Stimulated activated naive CD8-positive, alpha-beta T cell treated with anti-CD3 and anti-CD28 coated beads, Interleukin-15, Interleukin-2, amounts not matched to agents 100 ng/mL and 50 ng/mL, for 24 hours (primary cell): ENCODE measurements around the gene RCBTB1.
A peak's percentile ranks its signal among the peaks of the same experiment; 100 is the strongest.

Experiments
- H3K27ac Mint-ChIP-seq: one replicate; pipeline ENCODE4 v1.8.0; 2021; ENCODE audit warnings: mild to moderate bottlenecking, mixed read lengths
- H3K27me3 Mint-ChIP-seq: one replicate; pipeline ENCODE4 v1.8.0; 2021; ENCODE audit warnings: mixed read lengths
- H3K36me3 Mint-ChIP-seq: one replicate; pipeline ENCODE4 v1.8.0; 2021; ENCODE audit warnings: low read depth, mixed read lengths
- H3K4me1 Mint-ChIP-seq: one replicate; pipeline ENCODE4 v1.8.0; 2021; ENCODE audit warnings: low read depth, mixed read lengths
- H3K4me3 Mint-ChIP-seq: one replicate; pipeline ENCODE4 v1.8.0; 2021; ENCODE audit warnings: mild to moderate bottlenecking, mixed read lengths
- H3K9me3 Mint-ChIP-seq: one replicate; pipeline ENCODE4 v1.8.0; 2021; ENCODE audit warnings: mixed read lengths

RCBTB1 gene

DNA sequence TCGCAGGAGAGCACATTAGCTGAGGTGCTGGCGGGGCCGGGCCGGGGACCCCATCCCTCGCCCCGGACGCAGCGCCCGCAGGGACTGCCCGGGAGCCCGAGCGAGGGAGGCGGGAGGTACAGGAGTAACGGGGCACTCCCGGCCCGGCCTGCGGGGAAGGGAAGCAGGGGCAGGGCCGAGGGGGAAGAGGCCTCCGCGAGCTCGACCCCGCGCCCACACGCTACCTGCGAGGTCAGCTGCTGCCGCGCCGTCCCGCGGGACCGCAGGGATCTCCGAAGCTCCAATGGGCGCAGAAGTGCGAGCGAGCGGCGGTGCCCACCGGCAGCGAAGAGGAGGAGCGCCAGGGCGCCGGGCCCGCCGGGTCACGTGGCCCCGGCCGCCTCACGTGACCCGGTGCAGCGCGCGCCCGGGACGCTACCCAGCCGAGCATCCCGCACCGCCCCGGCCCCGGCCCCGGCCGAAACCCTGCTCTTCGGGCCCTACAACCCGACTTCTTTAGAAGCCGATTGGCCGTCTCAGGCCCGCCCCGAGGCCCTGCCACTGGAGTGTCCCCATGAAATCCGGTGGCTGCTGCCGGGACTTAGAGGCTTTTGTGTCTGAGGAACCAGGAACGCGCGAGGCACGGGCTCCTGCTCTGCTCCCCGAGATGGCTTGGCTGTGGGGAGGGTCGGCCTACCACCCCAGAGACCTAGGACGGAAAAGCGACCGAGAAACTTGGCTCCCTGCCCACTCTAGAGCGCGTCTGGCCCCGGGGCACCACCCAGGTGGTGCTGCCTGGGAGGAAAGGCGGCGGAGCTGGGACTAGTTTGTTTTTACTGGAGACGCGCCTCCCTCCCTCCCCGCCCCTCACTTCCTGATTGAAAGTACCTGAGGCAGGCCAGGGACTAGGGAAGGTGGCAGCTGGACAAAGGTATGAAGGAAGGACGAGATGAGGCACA lies at the start of gene RCBTB1:
RCBTB1 (minus strand) TSS at position 339 of the 938 bp plus-strand sequence. CDS start 18,279 bp downstream, outside the sequence.
- Mint-ChIP-seq H3K36me3 (peaks cover 8% of the 10 kb centered on the region), H3K4me1 (peaks cover 41% of the 10 kb centered on the region), H3K4me3 (peak within 1 kb of the TSS; percentile 93), H3K9me3 (no peaks in the 10 kb centered on the region), H3K27me3 (no peaks in the 10 kb centered on the region), H3K27ac (peak within 1 kb of the TSS; percentile 85)

DNA sequence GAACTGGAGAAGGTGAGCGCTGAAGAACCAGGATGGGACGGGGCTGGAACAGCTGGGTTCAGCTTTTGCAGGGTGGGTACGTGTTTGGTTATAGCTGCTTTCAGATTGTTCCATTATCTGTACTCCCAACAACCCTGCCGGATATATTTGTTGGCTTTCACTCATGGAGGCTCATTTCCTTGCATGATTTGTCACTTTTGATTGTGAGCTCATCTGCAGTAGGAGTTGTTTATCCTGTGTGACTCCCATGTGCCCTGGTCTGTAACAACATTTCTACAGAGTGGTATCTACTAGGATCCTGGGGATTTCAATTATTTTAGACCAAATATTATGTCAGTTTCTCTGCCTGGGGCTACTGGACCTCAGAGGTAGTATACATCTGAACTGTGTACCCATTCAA lies 48.4 kb upstream of the RCBTB1 start:
- Mint-ChIP-seq H3K36me3 (no peaks in the 10 kb centered on the region), H3K4me1 (peaks cover 38% of the 10 kb centered on the region), H3K27ac (no peak overlapping the region), H3K9me3 (no peaks in the 10 kb centered on the region), H3K4me3 (no peak overlapping the region), H3K27me3 (no peaks in the 10 kb centered on the region)

GRCh38 chr13:49632156-49632555 lies 46.8 kb upstream of the RCBTB1 start:
- no peaks in the 10 kb centered on the region for H3K27me3 Mint-ChIP-seq
- H3K4me3 Mint-ChIP-seq = no peak overlapping the region

DNA sequence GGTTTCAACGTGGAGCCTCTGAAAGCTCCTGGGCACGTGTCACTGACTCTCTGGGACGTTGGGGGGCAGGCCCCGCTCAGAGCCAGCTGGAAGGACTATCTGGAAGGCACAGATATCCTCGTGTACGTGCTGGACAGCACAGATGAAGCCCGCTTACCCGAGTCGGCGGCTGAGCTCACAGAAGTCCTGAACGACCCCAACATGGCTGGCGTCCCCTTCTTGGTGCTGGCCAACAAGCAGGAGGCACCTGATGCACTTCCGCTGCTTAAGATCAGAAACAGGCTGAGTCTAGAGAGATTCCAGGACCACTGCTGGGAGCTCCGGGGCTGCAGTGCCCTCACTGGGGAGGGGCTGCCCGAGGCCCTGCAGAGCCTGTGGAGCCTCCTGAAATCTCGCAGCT lies 45.2 kb upstream of the RCBTB1 start:
- Mint-ChIP-seq H3K9me3 (no peaks in the 10 kb centered on the region), H3K27me3 (no peaks in the 10 kb centered on the region), H3K4me1 (peaks cover 36% of the 10 kb centered on the region), H3K27ac (no peak overlapping the region), H3K4me3 (no peak overlapping the region), H3K36me3 (no peaks in the 10 kb centered on the region)

More at GRCh38 chr13:49632156-49632555, 46.8 kb upstream of the RCBTB1 start:
- Mint-ChIP-seq H3K4me1 (peaks cover 49% of the 10 kb centered on the region), H3K9me3 (no peaks in the 10 kb centered on the region), H3K36me3 (no peaks in the 10 kb centered on the region), H3K27ac (no peak overlapping the region)

DNA sequence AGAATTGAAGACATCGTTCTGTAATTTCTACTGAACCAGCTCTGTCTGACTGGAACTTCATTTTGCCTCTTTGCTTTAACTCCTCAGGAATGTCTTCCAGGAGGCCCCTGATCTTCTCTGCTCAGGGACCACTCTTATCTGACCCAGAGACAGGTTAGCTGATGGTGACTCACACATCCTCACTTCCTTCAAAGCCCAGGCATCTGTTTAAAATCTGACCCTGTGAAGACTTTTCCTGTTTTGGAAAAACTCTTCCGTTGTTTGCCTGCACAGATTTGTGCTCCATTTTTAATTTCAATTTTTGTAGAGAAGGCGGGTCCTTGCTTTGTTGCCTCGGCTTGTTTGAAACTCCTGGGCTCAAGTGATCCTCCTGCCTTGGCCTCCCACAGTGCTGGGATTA lies 44.6 kb upstream of the RCBTB1 start:
- no peak overlapping the region for H3K27ac Mint-ChIP-seq
- no peaks in the 10 kb centered on the region for H3K36me3 Mint-ChIP-seq
- peak overlapping the region; percentile 10 for H3K4me3 Mint-ChIP-seq
- peaks cover 30% of the 10 kb centered on the region for H3K4me1 Mint-ChIP-seq
- H3K27me3 Mint-ChIP-seq = no peaks in the 10 kb centered on the region
- no peaks in the 10 kb centered on the region for H3K9me3 Mint-ChIP-seq

DNA sequence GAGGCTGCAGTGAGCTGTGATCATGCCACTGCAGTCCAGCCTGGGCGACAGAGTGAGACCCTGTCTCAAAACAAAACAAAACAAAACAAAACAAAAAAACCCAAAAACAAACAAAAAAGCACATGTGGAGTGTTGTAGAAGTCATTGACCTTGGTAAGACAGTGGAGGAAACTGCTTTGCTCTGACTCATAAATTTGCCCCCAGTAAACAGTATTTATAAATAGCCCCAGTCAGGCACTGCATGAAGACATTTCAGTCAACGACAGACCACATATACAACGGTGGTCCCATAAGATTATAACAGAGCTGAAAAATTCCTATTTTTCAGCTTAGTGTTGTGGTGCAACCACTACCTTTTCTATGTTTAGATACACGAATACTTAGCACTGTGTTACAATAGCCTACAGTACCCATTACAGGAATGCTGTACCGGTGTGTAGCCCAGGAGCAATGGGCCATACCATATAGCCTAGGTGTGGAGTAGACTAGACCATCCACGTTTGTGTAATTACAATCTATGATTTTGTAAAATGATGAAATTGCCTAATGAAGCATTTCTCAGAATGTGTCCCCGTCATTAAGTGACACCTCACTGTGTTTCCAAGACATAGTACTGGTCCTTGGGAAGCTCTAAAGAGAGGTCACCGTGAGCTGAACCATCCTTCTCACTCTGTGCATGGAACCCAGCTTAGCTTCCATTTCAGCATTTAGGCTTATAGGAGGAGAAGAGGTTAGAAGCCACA lies 44.0 kb upstream of the RCBTB1 start:
- Mint-ChIP-seq H3K4me1 (peaks cover 26% of the 10 kb centered on the region), H3K4me3 (peak overlapping the region; percentile 87), H3K36me3 (no peaks in the 10 kb centered on the region), H3K9me3 (no peaks in the 10 kb centered on the region), H3K27ac (no peak overlapping the region), H3K27me3 (no peaks in the 10 kb centered on the region)

- Mint-ChIP-seq H3K36me3 (no peaks in the 10 kb centered on the region), H3K4me3 (peak within 1 kb of the TSS; percentile 87), H3K4me1 (peaks cover 26% of the 10 kb centered on the region), H3K9me3 (no peaks in the 10 kb centered on the region), H3K27me3 (no peaks in the 10 kb centered on the region), H3K27ac (peak within 1 kb of the TSS; percentile 87)
Observed at GRCh38 chr13:49627831-49628652, 42.7 kb upstream of the RCBTB1 start, which contains the start of gene ARL11. Gene ARL11 (plus strand): TSS chr13:49628507. CDS start chr13:49630448, 1,941 bp downstream.

GRCh38 chr13:49625392-49626079 lies 40.2 kb upstream of the RCBTB1 start:
- Mint-ChIP-seq H3K4me1 (peaks cover 26% of the 10 kb centered on the region), H3K9me3 (no peaks in the 10 kb centered on the region), H3K36me3 (no peaks in the 10 kb centered on the region), H3K4me3 (no peak overlapping the region), H3K27me3 (no peaks in the 10 kb centered on the region), H3K27ac (no peak overlapping the region)

DNA sequence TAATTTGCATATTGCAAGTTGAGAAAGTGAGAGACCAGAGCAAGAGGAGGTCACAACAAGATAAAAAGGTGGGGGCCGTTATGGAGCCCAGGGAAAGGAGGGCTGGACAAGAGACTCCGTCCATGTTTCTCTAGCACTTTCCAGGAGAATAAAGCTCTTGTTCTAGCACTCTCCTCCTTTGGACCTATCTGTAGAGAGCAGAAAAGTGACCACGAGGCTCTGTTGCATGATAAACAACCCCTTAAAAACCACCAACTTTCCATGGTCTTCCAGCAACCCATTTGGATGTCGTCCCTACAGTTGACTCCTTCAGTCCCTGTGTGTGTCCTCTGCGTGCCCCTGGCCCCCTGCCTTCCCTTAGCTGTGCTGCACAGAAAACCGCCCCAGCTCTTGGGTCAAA lies 38.9 kb upstream of the RCBTB1 start:
- H3K27ac Mint-ChIP-seq = no peak overlapping the region
- no peaks in the 10 kb centered on the region for H3K27me3 Mint-ChIP-seq
- peaks cover 24% of the 10 kb centered on the region for H3K4me1 Mint-ChIP-seq
- H3K36me3 Mint-ChIP-seq = no peaks in the 10 kb centered on the region
- H3K4me3 Mint-ChIP-seq = no peak overlapping the region
- H3K9me3 Mint-ChIP-seq = no peaks in the 10 kb centered on the region

GRCh38 chr13:49622174-49622946 lies 37.0 kb upstream of the RCBTB1 start:
- Mint-ChIP-seq H3K4me3 (no peak overlapping the region), H3K36me3 (no peaks in the 10 kb centered on the region), H3K27me3 (no peaks in the 10 kb centered on the region), H3K9me3 (no peaks in the 10 kb centered on the region), H3K4me1 (peaks cover 8% of the 10 kb centered on the region), H3K27ac (no peak overlapping the region)

DNA sequence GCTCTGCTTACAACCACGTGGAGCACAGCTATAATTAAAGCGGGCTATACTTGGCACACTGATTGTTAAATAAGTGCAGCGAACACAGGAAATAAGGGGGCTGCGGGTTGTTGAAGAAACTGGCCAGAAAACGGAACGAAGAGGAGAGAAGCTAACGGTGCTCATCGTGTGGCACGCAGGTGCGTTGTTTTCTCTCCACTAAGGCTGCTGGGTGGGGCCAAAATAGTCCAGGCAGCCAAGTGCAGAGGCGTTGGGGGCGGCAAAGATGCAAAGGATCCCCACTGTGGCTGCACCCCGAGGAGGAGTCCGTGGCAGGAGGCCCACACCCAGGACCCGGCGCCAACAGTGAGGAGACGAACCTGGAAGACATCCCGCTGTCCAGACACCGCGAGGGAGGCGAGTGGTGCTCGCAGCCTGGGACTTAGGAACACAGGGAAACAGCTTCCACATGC lies 34.8 kb upstream of the RCBTB1 start:
- no peaks in the 10 kb centered on the region for H3K36me3 Mint-ChIP-seq
- peak overlapping the region; percentile 9 for H3K27ac Mint-ChIP-seq
- peak overlapping the region; percentile 65 for H3K4me3 Mint-ChIP-seq
- no peaks in the 10 kb centered on the region for H3K9me3 Mint-ChIP-seq
- no peaks in the 10 kb centered on the region for H3K27me3 Mint-ChIP-seq
- peaks cover 8% of the 10 kb centered on the region for H3K4me1 Mint-ChIP-seq

GRCh38 chr13:49616676-49617065 lies 31.3 kb upstream of the RCBTB1 start:
- Mint-ChIP-seq H3K4me1 (peaks cover 8% of the 10 kb centered on the region), H3K27me3 (no peaks in the 10 kb centered on the region), H3K27ac (no peak overlapping the region), H3K9me3 (no peaks in the 10 kb centered on the region), H3K36me3 (no peaks in the 10 kb centered on the region), H3K4me3 (no peak overlapping the region)

- Mint-ChIP-seq H3K27ac (no peak overlapping the region), H3K4me3 (no peak overlapping the region), H3K36me3 (no peaks in the 10 kb centered on the region), H3K4me1 (peaks cover 8% of the 10 kb centered on the region), H3K9me3 (no peaks in the 10 kb centered on the region), H3K27me3 (no peaks in the 10 kb centered on the region)
Observed at GRCh38 chr13:49615836-49616675, 30.7 kb upstream of the RCBTB1 start.
